HG03280 (cell line): ENCODE data around the gene FAM83F.
"Not testable (repeated sequence)": the region's sequence is repeated elsewhere in the genome, so short reads cannot be mapped to it uniquely, and the experiment has no call there.

Experiments
- ATAC-seq: cut with Tn5 transposase; IDR thresholded peaks from one replicate; pipeline ENCODE4 v1.9.1; 2021; ENCODE audit warnings: mild to moderate bottlenecking, moderate library complexity; ENCODE audit not compliant: unreplicated experiment

Gene FAM83F

DNA sequence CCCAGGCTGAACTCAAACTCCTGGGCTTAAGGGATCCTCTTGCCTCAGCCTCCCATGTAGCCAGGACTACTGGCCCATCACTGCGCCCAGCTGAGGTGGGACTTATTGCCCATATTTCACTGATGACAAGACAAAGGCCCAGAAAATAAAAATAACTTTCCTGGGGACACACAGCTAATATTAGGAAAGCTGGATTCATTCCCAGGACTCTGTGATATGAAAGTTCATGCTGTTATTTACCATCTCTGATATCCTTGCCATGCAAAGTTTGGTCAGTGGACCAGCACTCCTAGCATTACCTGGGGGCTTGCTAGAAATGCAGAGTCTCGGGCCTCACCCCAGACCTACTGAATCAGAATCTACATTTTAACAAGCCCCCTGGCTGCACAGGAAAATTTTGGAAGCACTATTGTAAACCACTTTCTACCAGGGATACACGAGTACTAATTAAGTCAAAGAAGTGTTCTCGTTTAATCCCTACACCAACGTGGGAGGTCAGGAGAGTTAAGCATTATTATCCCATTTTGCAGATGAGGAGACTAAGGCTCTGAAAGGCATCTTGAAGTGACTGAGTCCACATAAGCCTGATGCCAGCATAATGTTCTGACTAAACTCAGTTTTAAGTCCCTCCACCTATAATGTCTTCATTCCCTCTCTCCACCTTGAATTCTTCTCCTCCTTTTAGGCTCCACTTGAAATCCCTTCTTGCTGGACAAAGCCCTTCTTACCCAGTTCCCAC, 2.5 kb upstream of the FAM83F start:
- ATAC-seq = no peak

DNA sequence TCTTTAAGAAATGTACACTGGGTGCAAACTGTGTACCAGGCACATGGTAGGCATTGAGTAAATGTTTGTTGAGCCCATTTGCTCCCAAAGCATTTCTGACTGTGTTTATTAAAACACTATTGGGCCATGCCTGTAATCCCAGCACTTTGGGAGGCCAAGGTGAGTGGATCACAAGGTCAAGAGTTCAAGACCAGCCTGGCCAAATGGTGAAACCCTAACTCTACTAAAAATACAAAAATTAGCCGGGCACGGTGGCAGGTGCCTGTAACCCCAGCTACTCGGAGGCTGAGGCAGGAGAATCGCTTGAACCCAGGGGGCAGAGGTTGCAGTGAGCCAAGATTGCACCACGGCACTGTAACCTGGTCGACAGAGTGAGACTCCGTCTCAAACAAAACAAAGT, 1.9 kb upstream of the FAM83F start:
- not testable (repeated sequence) for ATAC-seq

DNA sequence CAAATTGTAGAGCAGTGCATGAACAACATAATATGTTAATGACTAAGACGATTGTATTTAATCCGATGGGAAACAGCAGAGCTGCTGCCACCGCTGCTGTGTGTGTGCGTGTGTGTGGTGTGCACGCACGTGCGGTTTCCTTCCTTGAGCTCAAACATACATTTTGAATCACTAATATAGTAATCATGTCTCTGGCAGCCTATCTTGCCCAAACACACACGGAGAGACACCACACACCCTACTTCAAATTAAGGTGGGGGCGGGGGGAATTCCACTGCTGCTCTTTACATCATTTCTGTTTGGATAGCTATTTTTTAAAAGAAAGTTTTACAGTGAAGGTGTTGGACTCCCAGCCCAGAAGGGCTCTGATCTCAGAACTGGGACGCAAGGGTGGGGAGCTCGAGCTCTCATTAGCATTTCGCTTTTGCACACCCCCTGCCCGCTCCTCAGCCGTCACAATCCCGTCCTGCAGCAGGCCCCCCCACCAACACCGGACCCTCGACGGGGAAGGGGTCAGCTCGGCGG, 651 bp upstream of the FAM83F start:
- ATAC-seq = no peak

DNA sequence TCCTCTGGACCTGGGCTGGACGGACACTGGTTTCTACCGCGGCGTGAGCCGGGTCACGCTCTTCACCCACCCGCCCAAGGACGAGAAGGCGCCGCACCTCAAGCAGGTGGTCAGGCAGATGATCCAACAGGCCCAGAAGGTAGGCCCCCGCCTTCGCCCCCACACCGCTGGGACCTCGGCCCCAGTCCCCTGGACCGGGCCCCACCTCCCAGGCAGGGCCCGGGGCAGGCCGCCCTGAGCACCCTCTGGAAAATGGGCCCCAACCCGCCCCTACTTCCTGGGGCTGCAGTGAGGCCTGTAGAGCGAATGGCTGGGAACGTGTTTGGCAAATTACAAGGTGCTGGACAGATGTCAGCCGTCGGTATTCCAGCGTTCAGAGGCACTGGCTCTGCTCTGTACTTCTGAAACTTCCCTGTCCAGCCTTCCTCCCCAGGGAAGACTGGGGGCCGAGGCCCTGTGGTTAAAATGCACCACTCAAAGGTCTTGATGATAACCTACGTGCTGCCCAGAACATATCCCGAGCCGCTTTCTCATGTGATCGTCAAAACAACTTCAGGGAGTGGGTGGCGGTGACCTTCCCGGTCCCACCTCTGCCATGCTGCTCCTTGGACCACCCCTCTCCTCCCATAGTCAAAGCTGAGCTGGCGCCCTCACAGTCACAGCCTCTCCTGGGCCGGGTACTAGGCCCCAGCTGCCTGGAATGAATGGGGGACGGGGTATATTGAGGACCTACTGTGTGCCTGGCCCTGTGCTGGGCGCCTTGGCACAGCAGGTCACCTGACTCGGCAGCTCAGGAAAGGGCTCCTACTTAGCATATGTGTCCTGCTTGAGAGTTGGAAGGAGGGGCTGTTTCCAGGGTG, 869 bp downstream of the FAM83F start:
- ATAC-seq = no peak

DNA sequence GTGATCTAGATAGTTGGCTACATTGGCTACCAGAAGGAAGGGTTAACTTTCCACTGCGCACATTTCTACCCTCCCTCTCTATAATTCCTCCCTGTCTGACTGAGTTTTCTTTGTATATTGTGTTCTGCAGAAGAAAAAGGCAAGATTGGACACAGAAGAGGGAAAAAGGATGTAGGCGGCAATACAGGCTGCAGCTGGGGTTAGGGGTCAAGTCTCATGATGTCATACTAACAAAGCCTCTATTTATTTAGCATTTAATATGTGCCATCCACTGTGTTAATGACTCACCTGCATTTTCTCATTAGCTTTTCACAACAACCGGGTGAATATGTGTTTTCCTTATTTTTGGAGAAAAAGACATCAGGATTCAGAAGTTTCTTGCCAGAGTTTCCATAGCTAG, 2.0 kb downstream of the FAM83F start:
- ATAC-seq = no peak

DNA sequence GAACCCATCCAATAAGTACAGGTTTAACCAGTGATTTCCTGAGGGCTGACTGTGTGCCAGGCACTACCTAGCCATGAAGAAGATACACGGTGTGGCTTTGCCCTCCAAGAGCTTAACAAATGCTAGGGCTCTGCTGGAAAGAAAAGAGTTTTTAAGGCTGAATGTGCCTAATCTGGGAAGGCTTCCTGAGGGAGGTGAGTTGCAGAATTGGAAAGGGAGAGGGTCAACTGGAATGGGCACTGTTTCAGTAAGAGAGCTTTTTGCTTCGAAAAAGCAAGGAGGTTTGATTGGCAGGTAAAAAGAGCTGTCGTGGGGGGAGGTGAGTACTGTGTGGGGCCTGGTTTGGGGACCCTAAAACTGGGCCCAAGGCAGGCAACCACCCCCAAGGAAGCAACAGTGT, 2.7 kb downstream of the FAM83F start:
- ATAC-seq = no peak

DNA sequence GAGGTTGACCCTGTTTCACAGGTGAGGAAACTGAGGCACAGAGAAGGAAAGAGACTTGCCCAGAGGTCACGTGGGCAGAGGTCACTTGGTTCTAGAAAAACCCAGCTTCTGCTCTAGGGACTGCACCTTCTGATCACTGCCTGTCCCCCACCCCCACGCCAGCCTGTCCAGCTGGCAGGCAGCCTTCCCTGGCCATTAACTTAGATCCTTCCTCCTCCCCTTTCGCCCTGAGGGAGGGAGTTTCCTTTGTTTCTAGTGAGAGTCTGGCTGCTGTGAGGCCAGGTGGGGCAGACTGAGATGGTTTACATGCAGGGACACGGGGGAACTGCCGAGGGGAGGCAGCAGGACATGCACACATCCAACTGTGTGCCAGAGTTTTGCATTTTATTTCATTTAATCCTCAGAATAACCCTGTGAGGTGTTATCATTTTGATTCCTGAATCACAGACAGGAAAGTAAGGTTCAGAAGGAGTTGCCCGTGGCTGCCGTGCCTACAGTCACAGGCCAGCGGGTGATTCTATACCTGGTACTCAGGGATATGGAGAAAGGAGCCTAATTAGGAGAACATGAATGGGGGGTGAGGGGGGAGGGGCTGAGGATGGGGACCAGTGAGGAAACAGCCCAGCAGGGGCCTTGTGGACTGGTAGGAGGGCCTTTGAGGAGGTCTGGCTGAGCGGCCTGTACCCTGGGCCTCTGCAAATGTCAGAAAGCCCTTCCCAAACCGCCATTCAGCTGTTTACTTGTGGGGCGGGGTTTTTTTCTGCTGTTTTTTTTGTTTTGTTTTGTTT, 3.4 kb downstream of the FAM83F start:
- ATAC-seq = no peak

DNA sequence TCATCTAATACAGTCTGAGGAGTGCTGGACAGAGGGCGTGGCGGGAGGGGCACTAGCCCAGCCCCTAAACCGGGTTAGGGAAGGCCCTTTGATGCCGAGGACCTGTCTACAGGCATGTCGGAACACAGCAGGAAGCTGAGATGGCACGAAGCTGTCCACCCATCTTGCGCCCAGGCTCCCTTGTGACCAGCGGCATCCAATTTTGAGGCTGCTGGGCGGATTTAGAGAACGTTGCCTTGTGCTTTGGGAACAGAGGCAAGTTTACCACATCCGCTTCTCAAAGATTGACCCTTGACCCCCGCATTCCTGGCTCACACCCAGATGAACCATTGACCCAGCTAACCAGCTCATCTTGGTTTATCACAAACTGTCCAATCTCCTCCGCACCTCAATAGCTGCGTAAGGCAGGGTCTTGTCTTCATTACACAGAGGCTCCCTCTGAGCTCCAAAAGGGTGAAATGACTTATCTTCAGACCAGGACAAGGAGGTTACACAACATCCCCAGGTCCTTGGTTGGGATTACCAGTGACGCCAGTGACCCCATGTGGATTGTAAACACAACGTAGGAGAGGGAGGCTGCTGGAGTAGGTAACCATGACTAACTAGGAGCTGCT, 4.5 kb downstream of the FAM83F start:
- ATAC-seq = no peak

DNA sequence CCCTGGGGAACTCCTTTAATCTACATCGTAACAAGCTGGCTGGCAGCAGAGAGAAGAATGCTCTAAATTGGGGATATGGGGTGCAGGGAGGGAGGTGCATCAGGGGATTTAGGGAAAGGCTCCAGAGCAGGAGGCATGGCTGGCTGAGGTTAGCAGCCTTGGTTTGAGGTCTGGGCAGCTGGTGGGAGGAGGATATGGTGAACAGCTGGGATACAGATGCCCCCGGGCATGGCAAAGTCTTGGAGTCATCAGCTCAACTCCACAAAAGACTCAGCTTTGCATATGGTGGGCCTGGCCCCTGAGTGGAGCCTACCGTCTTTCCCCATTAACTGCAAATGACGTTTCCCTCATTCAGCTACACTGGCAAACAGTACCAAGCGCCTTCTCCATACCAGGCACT, 5.4 kb downstream of the FAM83F start:
- ATAC-seq = no peak

DNA sequence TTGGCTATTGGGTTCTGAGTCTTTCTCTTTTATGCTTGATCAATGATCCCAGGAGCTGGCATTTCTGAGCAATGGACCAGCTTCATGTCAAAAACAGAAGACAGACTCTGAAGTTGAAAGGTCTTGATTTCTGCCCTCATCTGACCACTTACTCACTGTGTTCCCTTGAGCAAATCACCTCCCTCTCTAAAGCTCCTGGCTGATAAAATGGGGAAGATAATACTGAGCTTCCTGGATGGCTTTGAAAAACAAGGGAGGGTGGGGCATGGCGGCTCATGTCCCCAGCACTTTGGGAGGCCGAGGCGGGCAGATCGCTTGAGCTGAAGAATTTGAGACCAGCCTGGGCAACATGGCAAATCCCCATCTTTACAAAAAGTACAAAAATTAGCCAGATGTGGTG, 6.4 kb downstream of the FAM83F start:
- no peak for ATAC-seq

DNA sequence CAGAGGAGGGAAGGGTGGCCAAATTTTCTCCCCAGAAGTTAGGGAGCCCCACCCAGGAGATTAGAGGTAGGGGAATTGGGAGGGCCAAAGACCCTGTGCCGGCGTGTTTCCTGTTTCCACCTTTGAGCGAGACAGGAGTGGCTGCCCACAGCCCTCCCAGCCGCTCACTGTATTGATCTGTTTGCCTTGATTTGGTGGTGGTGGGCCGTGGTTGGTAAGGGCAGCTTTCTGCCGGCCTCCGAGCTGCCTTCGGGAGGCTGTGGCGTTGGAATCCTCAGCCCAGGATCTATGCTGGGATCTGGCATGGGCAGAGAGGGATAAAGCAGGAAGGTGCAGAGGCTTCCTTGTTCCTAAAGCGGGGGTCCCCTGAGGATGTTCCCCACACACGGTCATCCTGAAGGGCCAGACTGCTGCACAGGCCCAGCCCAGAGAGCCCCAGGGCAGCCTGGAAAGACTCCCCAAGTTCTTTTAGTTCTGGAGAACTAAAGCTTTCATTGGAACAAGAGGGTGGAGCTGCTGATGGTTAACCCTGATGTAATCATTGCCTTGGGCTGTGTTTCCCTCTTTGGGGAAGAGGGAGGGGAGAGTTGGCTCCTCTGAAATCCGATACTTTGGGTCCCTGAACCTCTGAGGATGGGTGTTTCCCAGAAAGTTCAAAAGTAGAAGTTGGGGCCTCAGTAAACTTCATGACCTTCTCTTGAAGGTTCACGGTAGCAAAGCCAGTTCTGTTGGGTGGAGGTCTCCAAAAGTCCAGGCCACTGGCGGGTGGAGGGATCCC, 7.2 kb downstream of the FAM83F start:
- ATAC-seq = no peak

DNA sequence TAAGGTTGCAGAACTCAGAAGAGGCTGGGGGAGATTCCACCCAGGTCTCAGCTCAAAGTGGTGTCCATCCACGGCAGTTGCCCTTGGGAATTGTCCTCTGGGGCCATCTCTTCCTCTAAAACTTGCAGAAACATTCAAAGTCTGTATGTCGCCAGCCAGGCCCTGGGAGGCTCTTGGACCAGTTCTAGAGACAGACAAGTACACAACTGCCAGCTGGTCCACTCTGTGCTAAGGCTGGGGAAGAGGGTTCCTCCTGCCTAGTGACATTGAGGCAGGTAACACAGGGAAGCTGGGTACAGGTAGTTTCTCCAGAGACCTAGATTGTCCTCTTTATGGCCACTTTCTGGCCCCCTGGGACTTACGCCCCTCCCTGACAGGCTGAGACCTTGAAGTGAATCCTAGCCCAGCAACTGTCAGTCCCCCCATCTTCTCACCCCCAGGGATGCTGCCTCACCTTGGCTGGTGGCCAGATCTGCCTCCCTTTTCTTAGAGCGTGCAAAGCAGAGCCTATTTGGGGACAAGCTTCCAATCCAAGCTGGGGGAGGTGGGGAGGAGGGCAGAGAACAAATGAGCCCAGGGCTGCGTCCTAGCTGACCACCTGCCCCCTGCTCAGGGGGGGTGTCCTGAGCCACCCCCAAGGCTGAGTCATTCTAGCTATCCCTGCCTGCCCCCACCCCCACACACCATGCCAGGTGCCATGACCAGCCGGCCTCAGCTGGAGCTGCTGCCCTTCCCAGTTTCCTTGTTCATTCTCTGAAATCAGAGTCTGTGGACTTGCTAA, 8.4 kb downstream of the FAM83F start:
- no peak for ATAC-seq

DNA sequence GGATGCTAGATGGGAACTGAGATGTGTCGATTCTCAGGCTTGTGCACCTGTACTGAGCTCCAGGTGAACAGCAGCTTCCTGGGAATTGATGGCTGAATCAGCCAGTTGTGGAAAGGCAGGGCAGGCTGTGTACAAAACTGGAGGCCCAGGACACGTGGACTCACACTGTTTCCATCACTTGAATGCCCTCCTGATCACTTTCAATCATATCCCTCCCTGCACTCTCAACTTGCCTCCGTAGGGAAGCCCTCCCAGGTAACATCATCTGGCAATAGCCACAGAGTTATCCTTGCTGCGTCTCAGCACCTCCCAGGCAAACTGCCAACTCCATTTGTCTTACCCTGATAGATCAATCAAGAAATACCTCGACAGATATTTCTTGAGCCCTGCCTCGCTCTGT, 10.1 kb downstream of the FAM83F start:
- no peak for ATAC-seq

DNA sequence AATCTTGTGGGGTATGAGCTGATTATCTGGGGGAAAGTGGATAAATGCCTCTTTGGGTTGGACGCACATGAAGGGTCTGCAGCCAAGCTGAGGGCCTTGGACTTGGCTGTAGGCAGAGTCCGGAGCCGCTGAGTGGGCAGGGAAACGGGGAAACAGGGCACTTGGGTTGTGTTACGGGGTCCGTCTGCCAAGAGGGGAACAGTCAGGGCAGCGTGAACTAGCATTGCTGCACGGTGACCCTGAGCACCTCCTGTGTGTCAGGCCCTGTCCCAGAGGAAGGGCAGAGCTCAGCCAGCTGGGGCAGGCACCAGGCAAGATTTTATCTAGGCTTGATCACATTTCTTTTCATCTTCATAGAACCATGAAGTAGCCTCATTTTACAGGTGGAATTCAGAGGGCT, 11.9 kb downstream of the FAM83F start:
- no peak for ATAC-seq

DNA sequence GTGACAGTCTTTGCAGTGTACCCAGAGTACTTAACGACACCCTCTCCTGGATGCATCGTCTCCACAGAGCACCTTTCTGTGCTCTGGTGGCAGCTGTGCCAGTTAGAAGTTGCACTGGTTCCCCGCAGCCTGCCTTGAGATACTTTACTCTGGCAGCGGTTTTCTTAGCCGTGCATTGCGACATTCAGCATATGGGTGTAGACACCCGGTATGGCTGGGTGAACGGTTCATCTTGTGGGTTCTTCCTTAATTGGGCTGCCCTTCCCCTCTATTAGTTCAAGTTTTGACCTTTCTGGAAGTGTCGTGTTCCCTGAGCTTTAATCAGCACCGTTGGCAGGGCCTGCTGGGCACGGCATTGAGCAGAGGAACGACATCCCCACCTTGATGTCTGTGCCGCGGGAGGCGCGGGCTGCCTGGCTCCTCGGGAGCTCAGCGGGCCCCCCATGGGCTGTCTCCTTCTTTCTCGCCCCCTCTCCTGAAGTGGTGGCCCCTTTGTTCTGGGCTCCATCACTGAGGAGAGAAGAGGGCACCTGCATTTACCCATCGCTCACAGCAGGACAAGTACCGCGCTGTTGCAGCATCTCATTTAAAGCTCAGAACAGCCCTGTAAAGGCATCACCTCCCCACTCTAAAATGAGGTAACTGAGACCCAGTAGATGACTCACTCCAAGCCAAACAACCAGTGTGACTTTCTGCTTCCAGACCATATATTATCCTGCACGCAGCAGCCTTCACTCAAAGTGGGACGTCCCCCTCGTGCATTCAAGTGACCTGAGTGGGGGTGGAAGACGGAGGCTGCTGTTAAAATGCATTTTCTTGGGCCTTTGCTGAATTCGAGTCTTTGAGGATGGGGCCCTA, 13.3 kb downstream of the FAM83F start:
- ATAC-seq = no peak

DNA sequence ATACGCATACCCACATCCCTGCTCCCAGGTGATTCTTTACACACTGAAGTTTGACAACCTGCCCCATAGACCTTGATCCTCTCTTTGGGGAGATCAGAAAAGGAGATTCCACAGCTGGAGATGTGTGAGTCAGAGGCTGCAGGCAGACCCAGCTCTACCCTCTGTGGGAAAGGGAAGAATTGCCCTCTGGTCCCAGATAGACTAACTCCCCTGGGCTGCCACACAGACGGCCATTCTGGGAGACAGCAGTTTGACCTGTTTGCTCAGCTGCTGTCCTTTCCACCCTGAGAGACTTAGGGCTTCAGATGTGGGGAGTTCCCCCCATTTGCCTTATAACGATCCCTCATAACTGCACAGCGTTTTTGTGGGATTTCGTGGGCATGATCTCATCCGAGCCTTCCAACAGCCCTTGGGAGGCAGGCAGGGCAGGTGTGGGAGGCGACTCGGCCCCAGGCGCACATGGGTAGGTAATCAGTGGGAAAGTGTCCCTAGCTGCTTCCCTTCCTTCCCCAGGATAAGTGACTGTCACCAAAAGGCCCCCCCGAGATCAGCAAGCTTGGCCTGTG, 14.1 kb downstream of the FAM83F start:
- ATAC-seq = no peak

DNA sequence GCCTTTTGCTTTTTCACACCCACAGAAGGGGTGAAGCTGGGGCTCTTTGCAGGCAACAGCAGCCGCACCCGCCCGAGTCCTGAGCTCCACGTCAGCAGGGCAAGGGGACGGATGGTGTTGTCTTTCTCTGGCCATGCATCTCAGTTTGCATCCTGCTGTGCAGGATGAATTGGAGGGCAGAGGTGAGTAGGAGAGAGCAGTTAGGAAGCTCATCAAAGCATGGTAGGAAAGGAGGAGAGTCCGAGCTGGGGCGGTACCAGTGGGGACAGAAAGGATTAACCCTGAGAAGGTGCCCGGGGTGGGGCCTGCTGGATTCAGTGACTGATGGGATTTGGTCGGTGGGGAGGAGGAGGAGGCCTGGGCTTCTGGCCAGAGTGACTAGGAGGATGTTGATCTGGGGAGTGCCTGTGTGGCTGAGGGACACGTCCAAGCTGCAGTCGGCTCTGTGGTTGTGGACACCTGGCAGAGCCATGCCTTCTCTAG, 14.6 kb downstream of the FAM83F start:
- ATAC-seq = no peak
